GM19351 (cell line): ENCODE results near the gene IL1RL2.

Experiments
- ATAC-seq: cut with Tn5 transposase; IDR thresholded peaks from one replicate; pipeline ENCODE4 v1.9.1; 2021; ENCODE audit warnings: mild to moderate bottlenecking, moderate library complexity; ENCODE audit not compliant: unreplicated experiment

IL1RL2 gene

DNA sequence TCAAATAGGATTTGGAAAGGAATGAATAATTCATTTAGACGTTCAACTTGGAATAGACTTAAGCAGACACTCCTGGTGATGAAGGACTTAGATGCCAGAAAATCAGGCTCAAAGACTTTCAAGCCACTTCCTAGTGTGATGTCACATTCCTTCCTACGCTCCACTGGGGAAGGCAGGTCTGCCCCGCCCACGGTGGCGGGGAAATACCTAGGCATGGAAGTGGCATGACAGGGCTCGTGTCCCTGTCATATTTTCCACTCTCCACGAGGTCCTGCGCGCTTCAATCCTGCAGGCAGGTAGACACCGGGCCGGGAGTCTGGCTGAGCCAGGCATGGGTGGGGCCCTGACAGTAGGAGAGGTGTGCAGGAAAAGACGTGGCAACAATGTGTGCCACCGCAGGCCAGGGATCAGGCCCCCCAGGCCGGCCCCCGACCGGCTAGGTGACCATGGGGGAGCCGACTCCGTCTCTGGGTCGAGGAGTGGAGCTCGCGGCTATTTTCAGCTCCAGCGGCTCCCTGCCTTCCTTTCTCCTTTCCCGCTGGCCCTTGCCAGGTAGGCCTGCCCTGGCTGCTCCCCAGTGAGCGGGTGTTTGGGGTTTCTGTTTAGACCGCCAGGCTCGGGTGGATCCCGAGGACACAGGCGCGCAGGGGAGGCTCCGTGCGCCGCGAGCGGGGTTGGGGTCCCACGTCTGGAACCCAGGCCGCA, at the start of gene IL1RL2:
Gene IL1RL2, plus strand, starts transcription at position 233 of the 705 bp plus-strand sequence. CDS start 845 bp downstream, outside the sequence.
- ATAC-seq: no peak

DNA sequence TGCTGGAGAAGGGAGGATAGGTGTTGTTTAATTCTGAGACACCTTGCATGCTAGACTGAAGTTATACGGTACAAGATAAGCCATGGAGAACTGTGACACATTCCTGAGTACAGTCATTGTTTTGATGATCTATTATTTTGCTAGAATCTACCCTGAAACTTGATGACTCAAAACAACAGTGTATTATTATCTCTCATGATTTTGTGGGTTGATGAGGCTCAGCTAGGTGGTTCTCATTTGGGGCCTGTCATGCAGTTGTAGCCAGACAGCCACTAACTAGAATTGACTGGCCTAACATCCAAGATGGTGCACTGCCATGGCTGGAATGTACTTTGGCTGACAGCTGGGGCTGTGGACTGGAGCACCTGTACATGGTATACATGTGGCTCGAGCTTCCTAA, 49.7 kb upstream of the IL1RL2 start:
- ATAC-seq: no peak

GRCh38 chr2:102138331-102138730, 48.5 kb upstream of the IL1RL2 start:
- no peak for ATAC-seq

- ATAC-seq: no peak
These were observed 47.0 kb upstream of the IL1RL2 start for GRCh38 chr2:102139851-102140250.

GRCh38 chr2:102140377-102140776, 46.4 kb upstream of the IL1RL2 start:
- no peak for ATAC-seq

DNA sequence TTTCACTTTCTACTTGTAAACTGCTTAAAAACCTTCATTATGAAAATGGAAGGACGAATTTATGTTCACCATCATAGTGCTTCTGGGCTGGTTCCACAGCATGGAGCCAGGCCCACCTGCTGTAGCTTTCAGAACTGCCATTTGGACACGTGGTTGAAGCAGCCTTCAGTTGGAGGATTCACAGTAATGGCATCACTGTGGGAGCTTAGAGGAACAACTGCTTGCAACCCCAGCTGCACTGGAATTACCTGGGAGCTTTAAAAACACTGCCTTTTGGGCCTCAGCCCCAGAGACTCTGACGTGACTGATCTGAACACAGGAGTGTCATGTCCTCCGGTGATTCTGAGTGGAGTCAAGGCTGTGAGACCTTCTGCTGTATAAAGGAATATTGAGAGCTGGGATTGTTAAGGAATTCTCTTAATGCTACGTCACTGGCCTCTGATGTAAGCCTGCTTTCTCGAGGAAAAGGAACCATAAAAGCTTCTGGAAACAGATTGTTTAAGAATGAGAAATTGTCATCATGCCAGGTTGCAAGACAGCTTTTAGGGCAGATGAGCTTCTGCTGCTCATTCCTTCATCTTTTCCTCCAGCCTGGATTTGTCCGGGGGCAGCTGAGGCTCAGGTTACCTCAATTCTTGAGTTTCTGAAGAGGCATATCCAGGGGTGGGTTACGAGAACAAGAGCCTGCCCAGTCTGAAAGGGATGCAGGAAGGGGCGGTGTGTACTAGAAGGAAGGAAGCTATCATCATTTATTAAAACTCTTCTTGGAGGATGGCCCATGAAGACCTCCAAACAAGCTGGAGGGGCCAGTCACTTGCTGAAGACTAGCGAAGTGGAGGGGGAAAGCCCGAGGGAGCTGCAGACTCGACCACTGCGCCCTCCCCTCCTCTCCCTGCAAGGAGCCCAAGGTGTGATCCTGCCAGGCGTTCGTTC, 45.5 kb upstream of the IL1RL2 start:
- no peak for ATAC-seq

GRCh38 chr2:102141970-102142828, 44.6 kb upstream of the IL1RL2 start, which contains the start of gene IL1R1:
TSS of gene IL1R1 (plus strand) at chr2:102142746. CDS start at chr2:102157725, 14,979 bp downstream.
- no peak for ATAC-seq

GRCh38 chr2:102142829-102143449, 43.9 kb upstream of the IL1RL2 start:
- ATAC-seq: no peak

DNA sequence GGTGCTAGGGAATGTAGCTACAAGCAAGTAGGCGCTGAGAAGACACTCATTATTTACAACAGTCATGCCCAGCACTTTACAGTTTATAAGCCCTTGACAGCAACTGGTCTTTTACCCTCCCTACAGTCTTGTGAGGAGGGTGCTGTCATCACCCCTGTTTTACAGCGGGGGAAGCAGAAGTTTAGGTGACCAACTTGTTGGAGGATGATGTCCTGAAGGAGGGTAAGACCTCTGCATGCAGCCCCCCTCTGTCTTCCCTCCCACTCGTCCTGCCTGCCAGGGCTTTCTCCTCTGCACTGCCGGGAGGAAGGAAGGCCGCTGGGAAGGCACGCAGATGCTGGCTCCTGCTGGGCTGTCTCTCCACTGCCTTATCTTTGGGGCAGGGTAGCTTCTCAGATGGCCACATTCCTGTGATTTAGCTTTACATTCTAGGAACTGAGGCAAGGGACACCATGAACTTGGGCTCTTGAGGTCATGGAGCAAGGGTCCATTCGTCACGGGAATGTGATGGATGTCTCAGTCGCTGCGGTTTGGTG, 43.3 kb upstream of the IL1RL2 start:
- ATAC-seq: no peak

GRCh38 chr2:102144128-102144527, 42.7 kb upstream of the IL1RL2 start:
- ATAC-seq: no peak

GRCh38 chr2:102145107-102145506, 41.7 kb upstream of the IL1RL2 start:
- ATAC-seq: no peak

GRCh38 chr2:102145934-102146333, 40.9 kb upstream of the IL1RL2 start:
- ATAC-seq: no peak

GRCh38 chr2:102147935-102148334, 38.9 kb upstream of the IL1RL2 start:
- no peak for ATAC-seq

DNA sequence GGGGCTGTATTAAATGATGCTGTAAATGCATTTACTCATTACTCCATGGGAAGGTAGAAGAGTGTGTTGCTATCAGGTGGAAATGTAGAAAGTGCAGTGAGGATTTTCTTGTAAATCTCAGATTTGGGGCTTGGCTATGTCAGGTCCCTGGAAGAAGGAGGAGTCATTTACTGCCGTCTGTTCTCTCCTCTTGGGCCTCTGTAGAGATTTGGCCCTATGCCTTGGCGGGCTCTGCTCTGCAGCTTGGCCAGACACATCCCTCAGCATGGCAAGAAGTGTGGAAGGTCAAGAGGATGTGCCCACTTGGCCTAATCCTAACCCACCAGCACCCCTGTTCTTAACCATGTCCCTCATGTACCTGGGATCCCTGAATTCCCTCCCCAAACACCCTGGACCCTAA, 37.6 kb upstream of the IL1RL2 start:
- ATAC-seq: no peak

- ATAC-seq: no peak
These were observed 37.0 kb upstream of the IL1RL2 start for GRCh38 chr2:102149644-102150455.

- no peak for ATAC-seq
These were observed 32.5 kb upstream of the IL1RL2 start for GRCh38 chr2:102154364-102154763.

DNA sequence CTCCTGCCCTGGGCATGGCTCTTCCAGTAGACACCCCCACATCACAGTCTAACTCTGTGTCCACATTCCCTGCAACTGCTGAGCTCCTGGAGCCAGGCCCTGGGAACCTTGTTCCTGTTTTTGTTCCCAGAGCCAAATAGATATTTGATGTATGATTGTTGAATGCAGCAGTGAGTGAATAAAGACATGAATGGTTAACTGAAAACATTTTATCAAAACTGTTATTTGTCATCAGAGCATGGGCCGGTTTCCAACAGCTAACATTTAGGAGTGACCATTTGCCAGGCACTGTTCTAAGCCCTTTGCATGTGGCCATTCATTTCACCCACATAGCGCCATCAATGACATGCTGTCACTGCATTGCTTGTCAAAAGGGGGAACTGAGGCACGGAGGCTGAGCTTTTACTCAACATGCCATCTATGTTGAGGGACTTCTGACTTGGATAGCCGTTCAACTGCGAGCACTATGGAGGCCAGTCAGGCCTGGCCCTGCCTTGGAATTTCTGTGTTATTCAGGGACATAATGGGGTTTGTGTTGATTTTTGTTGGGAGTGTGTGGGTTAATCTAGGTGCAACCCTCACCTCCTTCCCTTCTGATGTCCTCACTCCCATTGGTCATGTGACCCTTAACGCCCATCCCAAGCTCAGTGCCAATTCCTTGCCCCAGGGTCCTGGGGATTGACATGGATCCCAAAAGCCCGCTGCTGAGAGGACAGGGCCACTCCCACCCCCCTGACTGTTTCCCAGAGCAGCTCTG, 31.7 kb upstream of the IL1RL2 start:
- no peak for ATAC-seq

- ATAC-seq: no peak
These were observed 30.9 kb upstream of the IL1RL2 start for GRCh38 chr2:102155703-102156515.
